Retina (tissue), 1 donor: ENCODE data around the gene RPRD2.

Experiments used
- DNase-seq: peaks from one replicate; pipeline ENCODE4 v3.0.0-alpha.2; 2016

RPRD2 gene

GRCh38 chr1:150473659-150474058 is 109.7 kb downstream of the RPRD2 start:
- no peak for DNase-seq

- DNase-seq: no peak
Observed at GRCh38 chr1:150474869-150475268, 110.9 kb downstream of the RPRD2 start.

- no peak for DNase-seq
Observed at GRCh38 chr1:150476754-150477153, 112.8 kb downstream of the RPRD2 start.

GRCh38 chr1:150477320-150477719 is 113.4 kb downstream of the RPRD2 start:
- DNase-seq: no peak

GRCh38 chr1:150477733-150478132 is 113.8 kb downstream of the RPRD2 start:
- DNase-seq: no peak

- DNase-seq: no peak
Observed at GRCh38 chr1:150479370-150479769, 115.4 kb downstream of the RPRD2 start.

GRCh38 chr1:150479927-150480352 is 116.0 kb downstream of the RPRD2 start:
- DNase-seq: no peak

- DNase-seq: no peak
Observed at GRCh38 chr1:150484431-150484830, 120.5 kb downstream of the RPRD2 start.

- no peak for DNase-seq
Observed at GRCh38 chr1:150484861-150485260, 120.9 kb downstream of the RPRD2 start.

- peak; percentile 93 for DNase-seq
Observed at GRCh38 chr1:150486966-150487762, 123.2 kb downstream of the RPRD2 start, which contains the start of gene TARS2. Gene TARS2 (plus strand): TSS chr1:150487419. CDS start chr1:150487451, 32 bp downstream.

GRCh38 chr1:150487763-150488115 is 123.8 kb downstream of the RPRD2 start:
- no peak for DNase-seq

- no peak for DNase-seq
Observed at GRCh38 chr1:150493175-150493574, 129.2 kb downstream of the RPRD2 start.

GRCh38 chr1:150498342-150498741 is 134.4 kb downstream of the RPRD2 start:
- DNase-seq: no peak

GRCh38 chr1:150505431-150505830 is 141.5 kb downstream of the RPRD2 start:
- no peak for DNase-seq

- DNase-seq: no peak
Observed at GRCh38 chr1:150507912-150508864, 144.2 kb downstream of the RPRD2 start, which contains the start of gene ECM1. Gene ECM1 (plus strand): TSS chr1:150508109. CDS start chr1:150508210, 101 bp downstream.

- no peak for DNase-seq
Observed at GRCh38 chr1:150508982-150509381, 145.0 kb downstream of the RPRD2 start.

- DNase-seq: no peak
Observed at GRCh38 chr1:150511551-150511950, 147.6 kb downstream of the RPRD2 start.

- no peak for DNase-seq
Observed at GRCh38 chr1:150511985-150512660, 148.2 kb downstream of the RPRD2 start.

- no peak for DNase-seq
Observed at GRCh38 chr1:150512846-150513245, 148.9 kb downstream of the RPRD2 start.

- DNase-seq: no peak
Observed at GRCh38 chr1:150513351-150513791, 149.4 kb downstream of the RPRD2 start.

- DNase-seq: no peak
Observed at GRCh38 chr1:150514260-150514659, 150.3 kb downstream of the RPRD2 start.

GRCh38 chr1:150514913-150515327 is 151.0 kb downstream of the RPRD2 start:
- DNase-seq: no peak
